Stimulated activated CD4-positive, alpha-beta T cell treated with anti-CD3 and anti-CD28 coated beads, TNF-alpha, amount 100 ng/mL, for 1 hour (primary cell): Measurements from ENCODE around the gene PPM1L.

ENCODE experiments used
- DNase-seq, 3 donors: peaks; one replicate each; pipeline ENCODE4 v3.0.0-alpha.2; 2020; ENCODE audit warnings: low read depth in 3 of 3, low spot score in 1 of 3

The PPM1L gene

DNA sequence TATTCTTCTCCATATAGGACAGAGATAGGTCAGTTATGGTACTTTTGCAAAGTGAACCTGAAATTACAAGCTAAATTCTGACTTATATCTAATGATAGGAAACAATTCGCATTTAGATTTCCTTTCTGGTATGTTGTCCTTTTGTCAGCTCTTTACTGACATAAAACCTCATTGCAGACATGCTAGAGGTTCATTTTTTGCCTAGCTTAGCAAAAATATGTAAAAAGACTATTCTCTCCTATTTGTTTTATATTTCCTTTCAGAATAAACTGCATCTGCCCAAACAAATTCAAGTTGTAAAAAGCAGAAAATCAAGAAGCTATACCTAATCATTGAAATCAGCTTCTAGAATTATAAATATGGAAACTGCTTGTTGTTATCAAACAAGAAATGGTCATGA is 168.7 kb downstream of the PPM1L start:
- DNase-seq, result no peak

DNA sequence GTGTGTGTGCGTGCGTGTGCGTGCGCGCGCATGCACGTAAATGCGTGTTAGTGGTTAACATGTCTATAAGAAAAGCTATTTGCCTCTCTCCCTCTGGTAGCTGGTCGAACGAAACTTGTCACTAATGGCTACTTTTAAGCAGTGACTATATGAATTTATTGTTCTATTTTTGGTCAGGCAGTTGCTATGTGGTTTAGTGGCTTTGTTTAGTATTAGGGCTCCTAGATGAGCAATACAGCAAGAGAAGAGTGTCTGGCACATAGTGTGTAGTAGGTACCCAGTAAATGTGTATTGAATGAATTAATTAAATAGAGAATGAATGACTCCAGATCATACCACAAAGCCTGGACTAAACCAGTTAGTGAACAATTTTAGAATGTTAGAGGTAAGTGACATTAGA is 171.6 kb downstream of the PPM1L start:
- DNase-seq, result no peak

DNA sequence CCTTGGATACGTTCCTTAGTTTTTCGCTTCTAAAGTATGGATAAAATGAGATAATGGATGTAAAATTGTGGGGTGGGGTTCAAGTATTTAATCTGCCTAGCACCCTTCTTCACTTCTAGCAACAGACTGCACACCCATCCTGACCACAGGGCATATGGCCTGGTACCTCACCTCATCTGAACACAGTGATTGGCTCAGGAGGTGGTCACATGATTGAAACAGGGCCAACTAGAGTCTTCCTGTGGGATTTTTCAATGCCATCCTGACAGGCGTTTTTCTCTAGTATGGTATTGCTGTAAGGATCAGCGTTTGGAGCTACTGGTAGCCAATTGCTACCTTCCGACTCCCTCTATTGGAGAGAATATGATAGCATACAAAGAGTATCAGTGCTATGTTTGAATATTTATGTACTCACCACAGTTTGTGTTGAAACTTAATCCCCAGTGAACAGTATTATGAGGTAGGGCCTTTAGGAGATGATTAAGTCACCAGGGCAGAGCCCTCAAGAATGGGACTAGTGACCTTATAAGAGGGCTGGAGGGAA is 172.2 kb downstream of the PPM1L start:
- DNase-seq, result no peak

DNA sequence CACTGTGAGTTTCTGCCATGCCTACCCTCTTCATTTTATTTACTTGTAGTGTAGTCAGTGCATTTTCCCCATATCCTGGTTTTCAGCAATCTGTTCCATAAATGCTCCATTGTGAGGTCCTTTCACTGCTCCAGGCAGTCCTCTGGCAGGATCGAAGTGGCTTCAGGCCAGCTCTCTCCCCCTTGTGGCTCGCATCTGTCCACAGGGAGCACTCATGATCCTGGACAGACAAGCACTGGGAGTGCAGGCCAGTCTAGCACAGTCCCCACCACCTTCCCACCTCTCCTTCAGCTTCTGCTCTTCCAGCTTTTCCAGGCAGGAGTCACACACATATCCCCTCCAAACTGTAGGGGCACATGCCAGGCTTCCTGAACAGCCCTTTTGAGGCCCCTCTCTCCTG is 173.6 kb downstream of the PPM1L start:
- no peak for DNase-seq

DNA sequence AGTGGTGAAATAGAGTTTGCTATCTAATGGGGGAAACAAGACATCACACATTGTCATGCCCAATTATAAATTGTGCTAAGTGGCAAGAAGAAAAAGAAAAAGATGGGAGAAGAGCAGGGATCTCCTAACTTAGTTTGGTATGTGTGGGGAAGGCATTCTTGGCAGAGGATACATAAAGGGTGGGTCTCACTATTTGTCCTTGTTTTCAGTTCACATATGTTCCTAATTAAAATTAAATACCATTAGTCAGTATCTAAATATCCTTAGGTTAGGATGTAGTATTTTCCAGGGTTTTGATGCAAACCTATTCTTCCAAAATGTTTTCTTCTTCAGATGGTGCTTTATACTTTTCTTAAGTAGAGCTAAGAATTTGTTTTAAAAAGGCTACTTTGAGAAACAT is 175.4 kb downstream of the PPM1L start:
- DNase-seq, result no peak

DNA sequence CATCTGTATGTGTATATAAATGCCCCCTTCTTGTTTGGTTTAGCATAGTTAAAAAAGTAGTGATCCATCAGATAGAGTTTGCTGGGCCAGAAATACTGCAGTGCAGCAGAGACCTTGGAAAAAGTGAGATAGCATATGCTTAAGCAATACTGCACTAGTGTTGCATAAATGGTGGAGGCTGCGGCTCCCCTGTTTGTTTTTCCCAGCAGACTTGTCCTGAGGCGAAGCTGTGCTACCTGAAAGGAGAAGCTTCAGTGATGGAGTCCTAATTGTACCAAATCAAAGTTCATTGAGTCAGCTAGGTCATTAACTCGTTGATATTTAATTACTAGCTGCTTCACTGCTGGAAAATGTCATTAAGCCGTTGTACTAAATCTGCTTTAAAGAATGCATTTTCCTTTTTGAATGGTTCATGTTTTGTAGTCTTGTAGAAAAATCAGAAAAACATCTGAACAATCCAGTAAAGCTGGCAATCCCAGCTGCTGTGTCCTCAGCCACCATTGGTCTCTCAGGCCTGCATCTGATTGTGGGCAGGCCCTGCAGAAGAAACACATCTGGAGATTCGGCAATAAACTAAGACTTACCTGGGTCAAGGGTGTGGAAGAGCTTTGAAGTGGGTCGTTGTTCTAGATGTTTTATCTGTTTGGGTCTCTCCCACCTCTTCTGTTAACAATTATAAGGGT is 179.5 kb downstream of the PPM1L start:
- no peak for DNase-seq

DNA sequence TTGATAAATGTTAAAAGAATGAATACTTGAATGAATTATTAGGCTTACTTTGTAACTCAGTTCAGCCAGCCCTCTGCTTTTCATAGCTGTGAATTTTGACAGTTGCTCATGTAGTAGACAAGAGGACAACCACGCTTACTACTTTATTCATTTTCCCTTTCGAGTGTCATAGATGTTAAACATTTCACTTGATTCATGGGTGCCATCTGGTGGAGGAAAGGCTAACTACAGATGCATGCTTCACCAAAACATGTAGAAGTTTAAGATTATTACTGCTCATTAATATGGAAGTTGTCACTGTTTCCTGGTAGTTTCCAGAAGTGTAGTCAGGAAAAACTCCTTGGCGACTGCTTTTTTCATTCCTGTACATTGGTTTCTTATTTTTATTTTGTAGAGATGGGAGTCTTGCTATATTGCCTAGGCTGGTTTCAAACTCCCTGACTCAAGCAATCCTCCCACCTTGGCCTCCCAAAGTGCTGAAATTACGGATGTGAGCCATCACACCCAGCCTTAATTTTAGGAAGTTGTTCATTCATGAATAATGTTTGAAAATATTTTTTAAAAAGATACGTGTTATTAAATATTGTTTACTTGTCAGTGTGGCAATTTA is 186.0 kb downstream of the PPM1L start:
- DNase-seq, result peak; percentile 11 to 36 (median 31)

DNA sequence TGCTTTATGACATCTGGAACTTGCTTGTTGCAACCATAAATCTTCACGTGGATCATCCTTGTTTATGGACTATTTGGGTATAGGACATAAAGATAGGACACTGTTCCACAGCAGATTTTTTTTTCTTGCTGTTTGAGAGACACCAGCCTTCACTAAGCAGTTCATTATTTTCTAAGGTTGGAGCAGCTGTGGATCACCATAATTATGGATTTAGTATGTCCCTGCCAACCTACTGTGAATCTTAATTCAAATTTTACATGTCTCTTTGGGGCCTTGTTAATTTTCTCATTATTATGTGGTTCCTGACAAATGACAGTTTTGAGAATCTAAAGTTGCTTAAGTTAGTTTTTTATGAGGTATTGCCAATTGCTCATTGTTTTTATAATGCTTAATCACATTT is 188.0 kb downstream of the PPM1L start:
- no peak for DNase-seq

DNA sequence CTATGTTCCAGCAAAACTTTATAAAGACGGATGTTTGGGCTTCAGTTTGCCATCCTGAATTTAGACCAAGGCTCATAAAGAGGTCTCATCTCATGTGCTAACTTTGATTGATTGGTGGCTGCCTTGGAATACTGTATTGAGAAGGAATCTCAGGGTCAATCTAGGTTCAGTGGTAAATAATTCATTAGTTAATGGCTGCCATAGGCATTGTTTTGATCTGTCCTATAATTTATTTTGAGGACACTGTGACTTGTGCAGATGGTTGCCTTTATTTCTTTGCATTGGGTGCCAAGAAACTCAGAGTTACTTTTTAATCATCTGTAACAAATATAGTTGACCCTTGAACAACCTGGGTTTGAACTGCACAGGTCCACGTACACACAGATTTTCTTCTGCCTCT is 189.3 kb downstream of the PPM1L start:
- no peak for DNase-seq

DNA sequence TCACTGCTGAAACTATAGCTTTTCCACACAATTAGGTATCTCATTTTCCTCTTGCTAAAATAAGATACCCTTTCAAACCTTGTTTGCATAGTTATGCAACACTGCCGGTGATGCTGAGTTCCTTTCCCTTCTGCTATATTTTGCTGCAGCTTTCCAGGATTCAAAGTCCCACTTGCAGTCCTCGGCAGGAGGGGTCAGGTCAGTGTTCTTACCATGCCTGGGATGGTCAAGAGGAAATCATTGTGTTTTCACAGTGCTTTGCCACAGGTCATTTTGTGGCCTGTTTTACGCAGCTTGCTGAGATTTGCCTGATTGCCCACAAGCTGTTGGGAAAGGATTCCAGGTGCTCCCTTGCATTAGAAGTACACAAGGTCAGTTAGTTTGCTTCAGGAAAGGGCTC is 192.2 kb downstream of the PPM1L start:
- no peak for DNase-seq

DNA sequence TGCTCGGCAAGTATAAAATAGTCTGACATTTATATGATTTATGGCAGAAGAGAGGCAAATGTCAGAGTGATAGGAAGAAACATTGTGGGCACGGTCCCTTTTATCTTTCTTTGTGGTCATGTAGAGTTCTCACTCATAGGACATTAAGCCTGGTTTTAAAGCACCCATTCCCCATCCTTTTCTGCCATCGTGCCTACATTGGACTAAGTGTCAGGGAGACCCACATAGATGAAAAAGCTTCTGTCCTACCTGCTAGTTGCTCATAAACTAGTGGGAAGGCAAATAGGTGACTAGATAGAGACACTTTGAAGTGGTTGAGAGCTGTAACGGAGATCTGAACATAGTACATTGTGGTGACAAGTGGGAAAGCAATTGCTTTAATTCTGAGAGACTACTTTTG is 193.4 kb downstream of the PPM1L start:
- DNase-seq, result no peak

DNA sequence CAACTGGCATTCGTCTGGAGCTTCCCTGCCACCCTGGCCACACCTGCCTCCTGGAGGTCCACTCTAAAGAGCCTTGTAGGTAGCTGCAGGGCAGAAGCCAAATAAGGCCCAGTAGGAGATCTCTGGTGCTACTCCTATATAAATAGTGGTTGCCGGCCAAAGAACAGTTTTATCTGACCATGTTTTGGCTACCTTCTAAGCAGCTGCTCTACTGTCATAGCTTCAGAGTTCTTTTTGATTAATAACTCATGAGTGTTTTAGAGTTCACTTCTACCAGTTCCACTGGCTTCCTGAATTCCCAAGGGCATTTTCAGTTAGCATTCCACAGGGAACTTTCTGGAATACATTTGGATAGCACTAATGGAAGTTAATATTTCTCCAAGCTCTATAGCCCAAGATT is 194.5 kb downstream of the PPM1L start:
- no peak for DNase-seq

DNA sequence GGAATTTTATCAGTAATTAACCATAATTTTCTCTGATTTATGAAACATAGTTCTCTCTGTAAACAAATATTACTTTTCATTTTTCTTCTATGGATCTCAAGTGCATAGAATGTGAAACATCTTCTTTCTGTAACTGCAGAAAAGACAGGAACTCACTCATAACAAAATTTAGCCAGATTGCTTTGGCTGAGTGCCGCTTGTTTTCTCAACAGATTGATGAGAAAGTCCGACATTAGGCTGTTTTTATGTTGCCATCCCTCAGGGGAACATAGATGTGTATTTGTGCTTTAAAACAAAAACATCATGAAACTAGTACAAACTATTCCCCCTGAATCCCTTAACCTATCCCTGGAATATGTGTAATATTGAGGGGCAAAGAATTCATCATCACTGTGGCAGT is 194.9 kb downstream of the PPM1L start:
- DNase-seq, result no peak

DNA sequence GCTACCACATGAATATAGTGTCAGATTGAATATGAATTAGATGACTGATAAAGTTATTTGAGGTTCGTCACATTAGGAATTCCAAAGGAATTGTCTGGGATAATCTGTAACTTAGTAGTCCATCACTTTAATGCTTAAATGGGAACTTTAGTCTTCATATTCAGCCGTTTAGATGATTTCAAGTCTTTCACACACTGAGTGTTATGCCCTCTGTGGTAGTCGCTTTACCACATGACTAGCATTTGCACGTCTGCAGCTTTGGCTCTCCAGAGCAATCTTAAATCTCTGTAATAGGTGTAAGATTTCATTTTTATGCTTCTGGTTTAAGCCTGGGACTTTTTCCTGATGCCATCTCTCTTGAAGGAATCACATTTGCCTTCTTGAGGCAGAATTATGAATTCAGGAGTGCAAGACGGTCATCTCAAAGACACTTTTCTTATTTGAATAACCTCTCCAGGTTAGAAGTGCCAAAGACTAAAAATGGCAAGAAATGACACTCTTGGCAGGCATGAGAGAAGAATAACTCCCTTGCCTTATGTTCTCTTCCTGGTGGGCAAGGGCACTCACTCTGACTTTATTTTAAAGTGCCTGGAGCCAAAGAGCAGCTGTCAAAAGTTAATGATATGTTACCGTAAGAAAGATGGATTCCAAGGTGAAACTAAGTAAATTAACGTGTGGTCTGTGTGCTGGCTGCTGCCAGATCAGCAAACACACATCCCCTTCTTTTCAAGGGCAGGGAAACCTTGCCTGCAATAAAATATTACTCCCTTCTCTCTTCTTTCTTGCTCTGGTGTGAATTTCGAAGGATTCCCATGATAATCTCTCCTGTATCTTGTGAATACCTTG is 195.8 kb downstream of the PPM1L start:
- no peak for DNase-seq

DNA sequence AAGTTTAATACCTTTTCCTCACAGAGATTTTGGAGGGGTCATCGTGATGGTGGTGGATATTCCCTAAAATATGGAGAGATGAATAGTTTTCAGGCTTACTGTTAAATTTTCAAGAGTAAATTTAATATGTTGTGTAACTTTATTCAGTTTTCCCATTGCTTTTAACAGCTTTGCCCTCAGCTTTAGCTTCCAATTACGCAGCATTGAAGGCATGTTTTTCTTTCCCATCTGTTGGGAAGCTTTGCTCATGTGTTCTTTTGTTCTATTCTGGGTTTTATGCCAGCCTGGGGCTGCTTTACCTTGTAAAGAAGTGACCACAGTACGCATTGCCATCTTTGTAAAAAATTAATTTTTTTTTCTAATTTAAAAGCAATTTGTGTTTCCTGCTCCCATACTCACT is 197.7 kb downstream of the PPM1L start:
- no peak for DNase-seq

DNA sequence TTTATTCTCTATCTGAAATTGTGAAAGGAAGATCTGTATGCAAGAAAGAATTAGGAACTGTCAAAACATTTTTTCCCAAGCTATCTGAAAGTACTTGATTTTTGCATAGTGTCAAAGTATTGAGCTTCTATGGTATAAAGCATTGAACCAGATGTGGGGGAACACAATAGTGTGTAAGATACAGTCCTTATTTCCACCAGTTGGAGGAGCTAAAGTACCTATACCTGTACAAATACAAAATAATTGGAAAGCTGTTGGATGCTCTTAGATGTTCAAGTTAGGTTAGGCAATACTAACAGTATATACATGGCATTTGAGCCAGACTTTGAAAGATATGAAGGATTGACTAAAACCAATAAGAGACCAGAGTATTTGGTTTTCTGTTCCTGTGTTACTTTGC is 200.8 kb downstream of the PPM1L start:
- no peak for DNase-seq

DNA sequence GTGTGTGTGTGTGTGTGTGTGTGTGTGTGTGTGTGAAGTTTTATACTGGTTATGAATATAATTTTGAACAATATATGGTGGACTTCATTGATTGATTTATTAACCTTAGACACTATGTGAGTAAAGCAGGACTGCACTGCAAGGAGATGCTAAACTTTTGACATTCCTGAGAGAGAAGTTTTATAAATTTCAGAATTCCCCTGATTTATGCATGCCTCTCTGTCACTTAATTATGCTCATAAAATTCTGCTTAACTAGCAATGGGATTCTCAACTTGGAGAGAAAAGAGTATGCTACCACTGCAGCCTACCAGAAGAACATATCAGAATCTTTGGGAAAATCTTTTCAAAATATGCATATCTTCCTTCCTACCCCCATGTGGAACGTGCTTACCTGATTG is 204.5 kb downstream of the PPM1L start:
- no peak for DNase-seq

DNA sequence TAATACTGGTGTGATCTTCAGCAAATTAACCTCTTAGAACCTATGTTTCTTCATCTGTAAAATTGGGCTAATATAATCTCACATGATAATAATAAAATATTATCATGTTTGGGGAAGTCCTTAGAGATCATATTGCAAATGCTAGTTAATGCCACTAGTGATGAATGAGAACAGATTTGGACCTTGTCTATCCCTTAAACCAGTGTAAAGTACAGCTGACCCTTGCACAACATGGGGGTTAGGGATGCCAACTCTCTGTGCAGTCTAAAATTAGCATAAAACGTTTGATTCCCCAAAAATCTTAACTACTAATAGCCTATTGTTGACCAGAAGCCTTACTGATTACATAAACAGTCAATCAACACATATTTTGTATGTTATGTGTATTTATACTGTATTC is 207.9 kb downstream of the PPM1L start:
- no peak for DNase-seq

DNA sequence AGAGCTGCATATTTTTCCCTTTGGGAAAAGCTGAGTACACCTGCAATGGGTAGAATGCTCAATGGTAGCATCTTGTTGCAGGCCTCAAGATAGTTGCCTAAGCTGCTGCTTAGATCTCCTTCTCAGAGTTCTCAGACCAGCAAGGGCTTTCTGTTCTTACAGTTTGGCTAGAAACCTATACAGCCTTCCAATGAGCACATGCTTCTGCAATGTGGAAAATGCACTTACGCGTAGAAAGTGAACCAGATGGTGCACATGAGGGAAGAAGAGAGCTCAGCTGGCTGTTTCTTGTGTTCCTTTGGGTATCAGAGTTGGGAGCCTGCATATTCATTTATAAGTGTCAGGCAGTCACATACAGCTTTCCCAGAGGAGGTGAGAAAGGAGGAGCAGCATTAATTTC is 212.7 kb downstream of the PPM1L start:
- DNase-seq, result no peak

DNA sequence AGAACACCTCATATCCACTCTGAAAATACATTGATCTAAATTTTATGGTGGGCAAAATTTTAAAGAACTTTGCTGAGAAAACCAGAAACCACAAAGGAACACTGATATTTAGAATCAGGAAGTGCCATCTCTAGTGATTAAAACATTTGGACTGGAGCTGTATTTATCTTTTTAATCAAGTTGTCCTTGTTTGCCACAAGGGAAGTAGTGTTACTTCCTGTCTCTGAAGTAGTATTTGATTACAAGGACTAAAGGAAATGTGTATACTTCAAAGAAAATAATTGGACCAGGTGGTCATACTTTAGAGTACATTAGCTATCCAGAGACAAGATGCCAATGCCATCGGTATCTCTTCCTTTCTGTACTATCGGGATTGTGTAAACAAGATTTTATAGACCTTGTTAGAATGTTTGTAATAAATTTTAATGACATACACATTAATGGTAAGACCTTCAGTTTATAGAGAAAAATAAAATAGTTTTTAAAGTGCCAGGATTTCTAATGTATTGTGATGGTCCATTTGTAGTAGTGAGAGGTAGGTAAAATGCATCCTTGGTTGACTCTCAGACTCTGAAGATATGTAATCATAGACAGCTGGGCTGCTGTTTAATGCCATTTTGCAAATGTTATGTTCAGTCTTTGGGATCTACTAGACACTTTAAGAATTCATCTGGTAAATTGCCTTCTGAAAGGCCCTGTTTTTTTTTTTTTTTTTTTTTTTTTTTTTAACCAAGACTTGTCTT is 217.2 kb downstream of the PPM1L start:
- DNase-seq, result no peak

DNA sequence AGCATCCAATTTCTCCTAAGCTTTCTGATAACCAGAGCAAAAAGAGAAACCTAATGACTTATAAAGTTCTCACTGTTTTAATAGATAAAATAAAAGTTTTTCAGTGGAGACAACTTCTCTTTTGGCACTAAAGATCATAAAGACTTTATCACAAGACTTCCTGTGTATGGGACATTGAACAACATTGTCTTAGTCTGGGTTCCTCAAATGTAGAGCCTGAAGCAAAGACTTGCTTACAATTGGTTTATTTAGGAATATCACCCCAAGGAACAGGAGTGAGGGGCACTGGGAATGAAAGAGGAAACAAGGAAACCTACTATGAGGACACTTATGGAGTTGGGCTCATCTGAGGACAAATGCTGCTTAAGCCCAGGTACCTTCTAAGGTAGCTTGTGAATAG is 221.7 kb downstream of the PPM1L start:
- no peak for DNase-seq
